ENCODE measurements around the gene DDX20.
A peak's percentile ranks its signal among the peaks of the same experiment; 100 is the strongest.

Gene DDX20

GRCh38 chr1:111812306-111812705 is 56.6 kb downstream of the DDX20 start:
- no peak for DNase-seq (ENCODE audit: low read depth, low spot score)
- TF ChIP-seq CTCF (IDR thresholded peaks at IDR 0.05; ENCODE audit: insufficient read depth, low read length, missing control alignments), result no peak
- ChIA-PET CTCF (no interaction called here), POLR2A (no interaction called here)
- H3K4me3 ChIP-seq (ENCODE audit: low read depth, low read length), result no peak overlapping the region

- no peak for DNase-seq (ENCODE audit: low read depth, low spot score)
- peak; percentile 1 for TF ChIP-seq CTCF (IDR thresholded peaks at IDR 0.05; ENCODE audit: insufficient read depth, low read length, missing control alignments)
- ChIA-PET CTCF (interaction anchor here (0.9 kb wide), 1 partner anchor 10 kb away, joined by 3 read pairs; no protein-coding TSS in a partner anchor), POLR2A (no interaction called here)
- H3K4me3 ChIP-seq (ENCODE audit: low read depth, low read length), result no peak overlapping the region
Measured at GRCh38 chr1:111813440-111814304, 58.0 kb downstream of the DDX20 start.

- DNase-seq (ENCODE audit: low read depth, low spot score), result no peak
- ChIA-PET CTCF (interaction anchor here (0.9 kb wide), 1 partner anchor 10 kb away, joined by 3 read pairs; no protein-coding TSS in a partner anchor), POLR2A (no interaction called here)
- no peak for TF ChIP-seq CTCF (IDR thresholded peaks at IDR 0.05; ENCODE audit: insufficient read depth, low read length, missing control alignments)
- no peak overlapping the region for H3K4me3 ChIP-seq (ENCODE audit: low read depth, low read length)
Measured at GRCh38 chr1:111814305-111814628, 58.6 kb downstream of the DDX20 start.

- no peak for TF ChIP-seq CTCF (IDR thresholded peaks at IDR 0.05; ENCODE audit: insufficient read depth, low read length, missing control alignments)
- ChIA-PET CTCF (no interaction called here), POLR2A (no interaction called here)
- no peak for DNase-seq (ENCODE audit: low read depth, low spot score)
- H3K4me3 ChIP-seq (ENCODE audit: low read depth, low read length), result no peak overlapping the region
Measured at GRCh38 chr1:111814642-111815041, 58.9 kb downstream of the DDX20 start.

Data from AG04449 (cell line).